Superior temporal gyrus (tissue), 1 donor: ENCODE data around the gene P2RX2.

Experiments
- DNase-seq: peaks from one replicate; pipeline ENCODE4 v3.0.0-alpha.2; 2016; ENCODE audit errors: extremely low spot score

Gene P2RX2

GRCh38 chr12:132637811-132638210 lies 19.2 kb downstream of the P2RX2 start:
- no peak for DNase-seq

GRCh38 chr12:132638541-132639408 lies 20.2 kb downstream of the P2RX2 start:
- peak; percentile 51 for DNase-seq

GRCh38 chr12:132639956-132640520 lies 21.5 kb downstream of the P2RX2 start:
- DNase-seq: no peak

- DNase-seq: no peak
Observed at GRCh38 chr12:132640936-132641335, 22.4 kb downstream of the P2RX2 start.

- no peak for DNase-seq
Observed at GRCh38 chr12:132641811-132642650, 23.5 kb downstream of the P2RX2 start.

GRCh38 chr12:132642846-132643835 lies 24.6 kb downstream of the P2RX2 start:
- DNase-seq: no peak

GRCh38 chr12:132646850-132647249 lies 28.3 kb downstream of the P2RX2 start:
- DNase-seq: no peak

GRCh38 chr12:132647858-132648257 lies 29.3 kb downstream of the P2RX2 start:
- DNase-seq: no peak

- DNase-seq: no peak
Observed at GRCh38 chr12:132648616-132649225, 30.1 kb downstream of the P2RX2 start.

GRCh38 chr12:132649226-132649945 lies 30.8 kb downstream of the P2RX2 start:
- no peak for DNase-seq

- no peak for DNase-seq
Observed at GRCh38 chr12:132651444-132652100, 33.0 kb downstream of the P2RX2 start.

GRCh38 chr12:132653567-132654290 lies 35.2 kb downstream of the P2RX2 start:
- no peak for DNase-seq

- DNase-seq: no peak
Observed at GRCh38 chr12:132657004-132657727, 38.6 kb downstream of the P2RX2 start.

GRCh38 chr12:132658149-132658894 lies 39.7 kb downstream of the P2RX2 start:
- no peak for DNase-seq

- no peak for DNase-seq
Observed at GRCh38 chr12:132659146-132659545, 40.6 kb downstream of the P2RX2 start.

- no peak for DNase-seq
Observed at GRCh38 chr12:132660052-132660451, 41.5 kb downstream of the P2RX2 start.

- DNase-seq: no peak
Observed at GRCh38 chr12:132660996-132661395, 42.4 kb downstream of the P2RX2 start.
